GM12872 (cell line): Measurements from ENCODE around the gene HOXC12.

Source experiments
- TF ChIP-seq, protein P1 (sequence below): IDR thresholded peaks from 3 replicates; pipeline ENCODE4 v1.5.1; 2011; ENCODE audit warnings: low read depth, mild to moderate bottlenecking, low read length, moderate library complexity; ENCODE audit not compliant: insufficient read depth

HOXC12 gene

DNA sequence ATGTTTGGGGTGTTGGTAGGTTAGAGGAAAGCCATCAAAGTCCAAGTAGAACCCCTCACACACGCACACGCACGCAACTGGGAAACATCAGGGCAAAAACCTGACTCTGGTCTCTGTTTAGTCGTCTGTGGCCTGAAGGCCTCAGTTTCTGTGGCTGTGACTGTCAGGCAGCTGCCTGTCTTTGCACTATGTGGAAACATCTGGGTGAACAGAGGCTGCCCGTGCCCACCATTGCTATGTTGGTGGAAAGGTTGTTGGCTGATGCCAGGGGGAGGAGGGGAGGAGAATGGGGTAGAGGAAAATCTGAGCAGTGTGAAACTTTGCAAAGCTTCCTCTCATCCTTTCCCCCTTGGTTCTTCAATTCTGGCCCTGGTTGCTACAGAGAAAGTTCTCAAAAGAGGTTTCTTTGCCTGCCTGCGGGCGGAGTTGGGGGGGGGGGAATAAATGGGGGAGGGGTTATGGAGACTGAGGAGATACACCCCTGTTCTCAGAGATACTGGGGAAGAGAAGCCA, 37.7 kb downstream of the HOXC12 start:
- TF ChIP-seq, protein P1, sequence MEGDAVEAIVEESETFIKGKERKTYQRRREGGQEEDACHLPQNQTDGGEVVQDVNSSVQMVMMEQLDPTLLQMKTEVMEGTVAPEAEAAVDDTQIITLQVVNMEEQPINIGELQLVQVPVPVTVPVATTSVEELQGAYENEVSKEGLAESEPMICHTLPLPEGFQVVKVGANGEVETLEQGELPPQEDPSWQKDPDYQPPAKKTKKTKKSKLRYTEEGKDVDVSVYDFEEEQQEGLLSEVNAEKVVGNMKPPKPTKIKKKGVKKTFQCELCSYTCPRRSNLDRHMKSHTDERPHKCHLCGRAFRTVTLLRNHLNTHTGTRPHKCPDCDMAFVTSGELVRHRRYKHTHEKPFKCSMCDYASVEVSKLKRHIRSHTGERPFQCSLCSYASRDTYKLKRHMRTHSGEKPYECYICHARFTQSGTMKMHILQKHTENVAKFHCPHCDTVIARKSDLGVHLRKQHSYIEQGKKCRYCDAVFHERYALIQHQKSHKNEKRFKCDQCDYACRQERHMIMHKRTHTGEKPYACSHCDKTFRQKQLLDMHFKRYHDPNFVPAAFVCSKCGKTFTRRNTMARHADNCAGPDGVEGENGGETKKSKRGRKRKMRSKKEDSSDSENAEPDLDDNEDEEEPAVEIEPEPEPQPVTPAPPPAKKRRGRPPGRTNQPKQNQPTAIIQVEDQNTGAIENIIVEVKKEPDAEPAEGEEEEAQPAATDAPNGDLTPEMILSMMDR = no peak

DNA sequence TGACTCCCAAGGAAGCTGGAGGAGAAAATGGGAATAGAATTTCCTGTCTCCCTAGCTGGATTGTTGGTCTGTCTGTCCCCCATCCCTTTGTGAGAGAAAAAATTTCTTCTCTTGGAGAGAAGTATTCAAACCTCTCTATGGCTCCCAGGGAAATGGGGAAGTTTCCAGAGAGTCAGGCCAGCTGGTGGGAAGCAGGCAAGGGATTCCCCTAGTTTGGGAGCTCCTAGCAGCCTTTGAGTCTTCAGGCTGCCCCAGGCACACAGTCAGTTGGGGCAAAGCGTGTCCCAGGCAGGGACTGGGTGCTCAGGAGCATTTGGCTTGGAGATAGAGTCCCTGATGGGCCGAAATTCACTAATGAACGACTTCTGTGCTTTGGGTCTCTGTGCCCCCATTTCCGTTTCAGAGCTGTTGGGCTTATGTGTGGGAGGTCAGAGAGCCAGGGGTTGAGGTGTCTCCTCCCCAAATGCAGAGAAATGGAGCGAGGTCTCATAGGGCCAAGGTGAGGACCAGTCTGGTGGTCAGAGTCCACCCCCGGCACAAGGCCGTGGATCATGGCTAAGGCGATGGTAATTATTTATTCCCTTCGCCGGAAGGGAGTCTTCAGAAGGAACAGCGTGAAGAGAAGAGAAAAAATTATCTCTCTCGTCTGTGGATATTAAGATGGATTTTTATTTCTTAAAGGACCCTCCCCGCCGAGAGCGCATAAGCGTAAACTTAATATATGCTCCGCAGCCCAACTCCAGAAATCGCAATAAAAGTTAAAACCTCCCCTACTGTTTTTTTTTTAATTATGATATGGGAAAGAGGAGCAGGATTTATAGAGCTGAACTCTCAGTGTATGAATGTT, 38.7 kb downstream of the HOXC12 start:
- TF ChIP-seq, protein P1 = no peak

DNA sequence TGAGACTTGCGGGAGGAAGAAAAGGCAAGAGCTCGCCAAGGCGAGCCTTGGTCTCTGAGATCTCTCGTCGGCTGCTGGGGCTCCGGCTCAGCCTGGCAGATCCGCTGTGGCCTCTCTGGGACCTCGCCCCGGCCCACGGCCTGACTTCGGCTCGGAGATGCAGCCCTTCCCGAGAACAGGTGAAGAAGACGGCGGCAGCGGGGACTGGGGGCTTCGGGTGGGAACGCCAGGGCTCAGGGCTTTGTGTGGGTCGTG, 39.2 kb downstream of the HOXC12 start:
- TF ChIP-seq, protein P1 = no peak

DNA sequence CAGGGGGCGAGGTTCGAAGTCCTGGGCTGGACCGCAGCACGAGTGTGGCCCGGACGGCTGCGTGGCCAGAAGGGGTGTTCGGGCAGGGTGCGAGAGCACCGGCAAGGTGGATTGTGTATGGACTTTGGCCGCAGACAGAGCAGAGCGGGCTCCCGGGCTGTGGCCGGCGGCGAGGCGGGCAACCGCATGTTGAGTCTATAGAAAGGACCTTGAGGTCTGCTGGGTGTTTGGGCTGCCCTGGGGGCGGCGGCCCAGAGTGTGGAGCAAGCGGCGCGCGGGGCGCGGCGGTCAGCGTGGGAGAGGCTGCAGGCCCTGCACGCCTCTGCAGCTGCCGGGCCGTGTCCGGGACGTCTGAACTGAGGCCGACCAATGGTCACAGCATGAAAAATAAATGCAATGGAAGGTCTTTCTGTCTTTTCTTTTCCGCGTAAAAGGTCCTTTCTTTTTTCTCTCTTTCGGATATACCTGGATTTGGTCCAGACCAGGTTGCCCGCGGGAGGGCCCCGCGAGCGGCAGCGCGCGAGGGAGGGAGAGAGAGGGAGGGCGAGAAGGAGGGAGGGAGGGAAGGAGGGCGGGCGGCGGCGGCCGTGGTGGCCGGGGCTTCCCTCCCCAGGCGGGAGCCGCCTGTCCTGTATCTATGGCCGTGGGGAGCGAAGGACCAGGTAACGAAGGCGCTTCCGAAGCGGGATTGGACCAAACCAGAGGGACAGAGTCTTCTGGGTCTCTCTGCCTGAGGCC, 39.7 kb downstream of the HOXC12 start:
- TF ChIP-seq, protein P1 = no peak

DNA sequence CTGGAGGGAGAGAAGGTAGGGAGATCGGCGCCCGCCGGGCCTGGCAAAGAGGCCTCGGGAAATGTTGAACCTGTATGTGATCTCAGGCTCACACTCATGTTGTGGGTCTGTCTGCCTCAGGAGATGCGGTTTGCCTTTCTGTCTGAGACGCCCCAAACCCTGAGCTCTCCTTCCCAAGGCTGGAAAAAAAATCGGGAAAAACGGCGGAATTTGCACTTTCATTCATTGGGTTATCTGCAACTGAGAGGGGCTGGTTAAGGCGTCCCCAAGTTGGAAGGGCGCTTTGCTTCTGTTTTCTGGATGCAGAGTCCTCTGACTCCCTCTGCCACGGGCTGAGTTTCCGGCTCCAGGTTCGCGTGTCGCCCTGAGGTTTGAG, 40.3 kb downstream of the HOXC12 start:
- TF ChIP-seq, protein P1 = no peak

DNA sequence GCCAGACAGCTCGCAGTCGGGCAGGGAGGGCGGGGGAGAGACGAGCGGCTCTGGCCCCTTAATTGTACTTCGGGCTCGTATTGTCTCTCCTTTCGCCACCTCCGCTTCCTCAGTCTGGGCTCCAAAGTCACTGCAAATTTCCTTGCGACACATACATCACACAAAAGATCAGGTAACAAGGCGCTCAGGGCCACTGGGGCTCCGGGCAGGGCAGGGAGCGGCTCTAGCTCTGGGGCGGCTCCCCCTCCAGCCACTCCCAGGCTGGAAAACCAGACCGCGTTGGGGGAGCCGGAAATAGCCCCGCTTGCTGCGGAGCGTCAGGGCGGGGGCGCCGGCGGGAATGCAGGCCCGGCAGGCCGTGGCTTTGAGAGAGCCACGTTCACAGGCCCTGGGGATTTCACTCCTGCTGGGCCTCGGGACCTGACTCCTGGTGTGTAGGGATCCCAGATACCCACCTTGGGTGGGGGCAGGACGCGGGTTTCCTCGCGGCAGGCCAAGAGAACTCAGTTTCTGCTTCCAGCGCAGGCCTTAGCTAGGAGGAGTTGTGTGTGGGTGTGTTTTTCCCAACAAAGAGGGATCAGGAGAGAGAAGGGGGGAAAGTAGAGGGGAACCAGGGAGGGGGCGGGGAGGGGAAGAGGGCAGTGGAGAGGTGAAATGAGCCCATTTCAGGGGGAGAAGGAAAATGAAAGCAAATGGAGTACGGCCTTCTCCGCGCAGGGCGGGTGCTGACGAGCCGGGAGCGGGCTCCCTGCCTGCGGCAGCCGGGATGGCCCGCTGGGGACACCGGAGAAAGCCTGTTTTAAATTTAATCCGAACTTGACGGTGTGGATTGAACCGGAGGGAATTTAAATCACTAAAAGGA, 40.9 kb downstream of the HOXC12 start:
- TF ChIP-seq, protein P1 = no peak
